HepG2 (cell line): Measurements from ENCODE around the gene RBP5. TPM values are rescaled to one million over a fixed set of nuclear protein-coding genes. Genes with fewer than 3 reads are reported as not detected.

Experiments
- ATF7-NPFF ChIP-seq: sonication (generic); formaldehyde crosslinking; IDR thresholded peaks from 2 replicates; pipeline ENCODE4 v1.8.1; 2023; ENCODE audit warnings: mild to moderate bottlenecking, low read depth, missing genetic modification reagents, moderate library complexity
- BRD4 ChIP-seq: sonication (generic); formaldehyde crosslinking; IDR thresholded peaks from 2 replicates; pipeline ENCODE4 v1.4.0; 2020; ENCODE audit warnings: missing genetic modification reagents
- CREB1 ChIP-seq, 2 experiments: fragments of 450-650 bp in 1 of 2; IDR thresholded peaks; 2 replicates each; pipeline ENCODE4 v1.6.1; 2016 to 2017; ENCODE audit warnings: control low read depth in 1 of 2, mild to moderate bottlenecking in 1 of 2, missing compliant biosample characterization in 1 of 2, missing genetic modification characterization in 1 of 2
- DBP ChIP-seq: sonication (generic); formaldehyde crosslinking; IDR thresholded peaks from 2 replicates; pipeline ENCODE4 v1.4.0; 2020; ENCODE audit warnings: missing genetic modification reagents; ENCODE audit errors: not compliant biosample characterization
- DMAP1 ChIP-seq: IDR thresholded peaks from 2 replicates; pipeline ENCODE4 v1.6.1; 2016
- GATAD2A ChIP-seq: IDR thresholded peaks from 2 replicates; pipeline ENCODE4 v1.6.1; 2016
- HNF4G ChIP-seq, 2 experiments: sonication (generic) in 1 of 2; formaldehyde crosslinking in 1 of 2; IDR thresholded peaks; 2 replicates each; pipeline versions ENCODE4 v1.4.0 to v1.6.1; 2011 to 2020; ENCODE audit warnings: borderline replicate concordance in 2 of 2, low read depth in 2 of 2, mild to moderate bottlenecking in 2 of 2, low read length in 1 of 2, missing genetic modification reagents in 1 of 2, moderate library complexity in 1 of 2
- KAT8 ChIP-seq: IDR thresholded peaks from 2 replicates; pipeline ENCODE4 v1.6.1; 2016; ENCODE audit warnings: missing genetic modification reagents, missing compliant biosample characterization
- KLF12 ChIP-seq: sonication (generic); formaldehyde crosslinking; IDR thresholded peaks from 2 replicates; pipeline ENCODE4 v1.4.0; 2020; ENCODE audit warnings: missing genetic modification reagents, borderline replicate concordance
- MXI1 ChIP-seq: IDR thresholded peaks from 3 replicates; pipeline ENCODE4 v1.6.1; 2012; ENCODE audit warnings: low read depth, low read length, inconsistent platforms, borderline replicate concordance
- NR2C2 ChIP-seq: sonication (generic); formaldehyde crosslinking; IDR thresholded peaks from 2 replicates; pipeline ENCODE4 v1.4.0; 2020; ENCODE audit warnings: missing genetic modification reagents, mild to moderate bottlenecking, moderate library complexity, borderline replicate concordance
- SAFB2 ChIP-seq: sonication (generic); formaldehyde crosslinking; IDR thresholded peaks from 2 replicates; pipeline ENCODE4 v1.5.1; 2020; ENCODE audit warnings: missing genetic modification reagents, low read depth, mild to moderate bottlenecking, borderline replicate concordance
- SOX5 ChIP-seq: IDR thresholded peaks from 2 replicates; pipeline ENCODE4 v1.6.1; 2016; ENCODE audit warnings: borderline replicate concordance
- SRF ChIP-seq: IDR thresholded peaks from 2 replicates; pipeline ENCODE4 v1.6.1; 2011; ENCODE audit warnings: mild to moderate bottlenecking, low read depth, low read length, moderate library complexity
- TEF ChIP-seq: sonication (generic); formaldehyde crosslinking; IDR thresholded peaks from 2 replicates; pipeline ENCODE4 v1.5.0; 2020; ENCODE audit warnings: missing genetic modification reagents
- ZBTB34 ChIP-seq: sonication (generic); formaldehyde crosslinking; IDR thresholded peaks from 2 replicates; pipeline ENCODE4 v1.8.0; 2022; ENCODE audit warnings: mild to moderate bottlenecking, missing genetic modification reagents
- ZNF10 ChIP-seq: sonication (generic); formaldehyde crosslinking; IDR thresholded peaks from 2 replicates; pipeline ENCODE4 v1.4.0; 2020; ENCODE audit warnings: mild to moderate bottlenecking, low read depth, missing genetic modification reagents, borderline replicate concordance
- ZNF224 ChIP-seq: sonication (generic); formaldehyde crosslinking; IDR thresholded peaks from 2 replicates; pipeline ENCODE4 v1.5.0; 2020; ENCODE audit warnings: mild to moderate bottlenecking, missing genetic modification reagents
- ZNF263 ChIP-seq: sonication (generic); formaldehyde crosslinking; IDR thresholded peaks from 2 replicates; pipeline ENCODE4 v1.4.0; 2020; ENCODE audit warnings: missing genetic modification reagents
- ZNF326 ChIP-seq: sonication (generic); formaldehyde crosslinking; IDR thresholded peaks from 2 replicates; pipeline ENCODE4 v1.4.0; 2020; ENCODE audit warnings: missing genetic modification reagents, borderline replicate concordance
- ZNF383 ChIP-seq: sonication (generic); formaldehyde crosslinking; IDR thresholded peaks from 2 replicates; pipeline ENCODE4 v1.4.0; 2020; ENCODE audit warnings: missing genetic modification reagents, mild to moderate bottlenecking, borderline replicate concordance
- ZNF678 ChIP-seq: sonication (generic); formaldehyde crosslinking; IDR thresholded peaks from 2 replicates; pipeline ENCODE4 v1.4.0; 2020; ENCODE audit warnings: mild to moderate bottlenecking, missing genetic modification reagents
- ZNF850 ChIP-seq: sonication (generic); formaldehyde crosslinking; conservative IDR thresholded peaks from 2 replicates; pipeline ENCODE4 v1.9.0; 2021; ENCODE audit warnings: mild to moderate bottlenecking, missing genetic modification reagents
- ZNF879 ChIP-seq: sonication (generic); formaldehyde crosslinking; IDR thresholded peaks from 2 replicates; pipeline ENCODE4 v1.8.1; 2023; ENCODE audit warnings: missing genetic modification reagents
- polyA plus RNA-seq, 8 experiments: library from polyadenylated mRNA; depleted of rRNA in 3 of 8; stranded (reverse) in 7 of 8; unstranded in 1 of 8; fragments of >200 nt; fragmentation: Illumina TruSeq in 4 of 8; extraction: Trizol in 4 of 8; gene quantifications; 2 replicates each; pipeline versions ENCODE4 v1.2.1 to v1.2.3, GENCODE V29; 2011 to 2016; ENCODE audit warnings: low read depth in 4 of 8, missing spikeins in 1 of 8, mixed read lengths in 1 of 8; ENCODE audit not compliant: insufficient read depth in 1 of 8
- total RNA-seq, 5 experiments: library from RNA; depleted of rRNA; stranded (reverse); fragments of >200 nt; fragmentation: Illumina TruSeq; extraction: Trizol; gene quantifications; 2 replicates each; pipeline ENCODE4 v1.2.3, GENCODE V29; 2016; ENCODE audit warnings: low read depth in 1 of 5
- TF ChIP-seq, protein P1 (sequence below): sonication (generic); formaldehyde crosslinking; IDR thresholded peaks from 2 replicates; pipeline ENCODE4 v1.4.0; 2020; ENCODE audit warnings: missing genetic modification reagents

The RBP5 gene
- total and polyA plus RNA-seq, 2 of the 13 experiments (the other 11 are each of a cell fraction or from before 2014, with no cell fraction given): 13.8 to 19.8 TPM

DNA sequence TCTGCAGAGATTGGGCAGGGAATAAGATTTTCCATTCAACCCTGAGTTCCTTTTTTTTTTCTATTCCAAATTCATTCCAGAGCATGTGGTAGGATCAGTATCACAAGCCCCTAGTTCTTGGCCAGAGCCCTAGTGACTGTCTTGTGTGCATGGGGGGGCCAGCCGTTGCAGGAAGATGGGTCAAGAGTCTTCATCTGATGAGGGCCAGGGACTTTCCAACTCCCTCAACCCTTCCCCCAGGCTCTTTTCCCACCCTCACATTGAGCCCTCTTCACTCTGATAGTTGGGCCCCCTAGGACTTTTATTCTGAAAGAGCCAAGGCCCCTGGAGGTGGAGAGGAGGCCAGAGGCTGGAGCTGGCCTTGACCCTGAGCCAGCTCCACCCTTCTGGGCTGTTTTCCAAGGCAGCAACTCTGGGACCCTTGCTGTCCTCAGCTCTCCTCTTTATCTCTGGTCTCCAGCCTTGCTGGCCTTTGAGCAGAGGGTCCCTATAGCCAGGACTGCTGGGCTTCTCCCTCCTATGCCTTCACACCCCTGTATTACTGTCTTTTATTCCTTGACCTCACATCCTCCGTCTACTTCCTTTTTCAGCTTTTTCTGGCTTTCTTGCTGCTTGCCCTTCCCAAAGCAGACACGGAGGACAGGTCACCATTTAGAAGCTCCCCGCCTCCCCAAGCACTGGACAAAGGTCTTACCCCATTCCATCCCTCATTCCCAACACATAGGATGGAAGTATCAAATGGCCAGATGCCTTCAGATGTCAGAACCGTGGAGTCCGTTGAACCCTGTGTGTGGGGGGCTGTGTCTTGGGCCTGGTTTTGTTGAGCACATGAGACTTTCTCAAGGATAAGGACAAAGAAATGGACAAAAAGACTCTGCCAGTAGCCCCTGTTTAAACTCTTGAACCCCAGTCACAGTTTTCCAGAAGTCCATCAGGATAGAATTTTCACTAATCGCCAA is 5.6 kb downstream of the RBP5 start (continued):
- TF ChIP-seq ZBTB34 (CRISPR knock-in tag) (no peak), MXI1 (no peak), SRF (no peak), ZNF879 (CRISPR knock-in tag) (no peak), ZNF383 (CRISPR knock-in tag) (no peak), TEF (CRISPR knock-in tag) (no peak), BRD4 (CRISPR knock-in tag) (no peak), DMAP1 (CRISPR knock-in tag) (no peak), KLF12 (CRISPR knock-in tag) (no peak), NR2C2 (CRISPR knock-in tag) (peak; percentile 35; the same call in 1 of the 2 replicates), SOX5 (CRISPR knock-in tag) (no peak), ZNF850 (CRISPR knock-in tag) (no peak), GATAD2A (CRISPR knock-in tag) (0 out of 2 replicates have a peak, but pooled peaks have one; percentile 44), DBP (no peak), HNF4G (IDR thresholded peaks at IDR 0.05; ENCODE audit: borderline replicate concordance, low read depth, low read length) (peak; percentile 84), HNF4G (CRISPR knock-in tag; IDR thresholded peaks at IDR 0.05; ENCODE audit: borderline replicate concordance, low read depth) (0 out of 2 replicates have a peak, but pooled peaks have one; percentile 16), ATF7-NPFF (CRISPR knock-in tag) (no peak), ZNF10 (CRISPR knock-in tag) (no peak), ZNF263 (CRISPR knock-in tag) (0 out of 2 replicates have a peak, but pooled peaks have one; percentile 17), ZNF326 (CRISPR knock-in tag) (no peak), ZNF224 (CRISPR knock-in tag) (no peak), CREB1 (IDR thresholded peaks at IDR 0.05) (no peak), CREB1 (CRISPR knock-in tag; IDR thresholded peaks at IDR 0.05) (peak; percentile 6; the same call in 1 of the 2 replicates), SAFB2 (CRISPR knock-in tag) (no peak), ZNF678 (CRISPR knock-in tag) (no peak), KAT8 (CRISPR knock-in tag) (peak; percentile 44; the same call in 1 of the 2 replicates)
- TF ChIP-seq, protein P1, sequence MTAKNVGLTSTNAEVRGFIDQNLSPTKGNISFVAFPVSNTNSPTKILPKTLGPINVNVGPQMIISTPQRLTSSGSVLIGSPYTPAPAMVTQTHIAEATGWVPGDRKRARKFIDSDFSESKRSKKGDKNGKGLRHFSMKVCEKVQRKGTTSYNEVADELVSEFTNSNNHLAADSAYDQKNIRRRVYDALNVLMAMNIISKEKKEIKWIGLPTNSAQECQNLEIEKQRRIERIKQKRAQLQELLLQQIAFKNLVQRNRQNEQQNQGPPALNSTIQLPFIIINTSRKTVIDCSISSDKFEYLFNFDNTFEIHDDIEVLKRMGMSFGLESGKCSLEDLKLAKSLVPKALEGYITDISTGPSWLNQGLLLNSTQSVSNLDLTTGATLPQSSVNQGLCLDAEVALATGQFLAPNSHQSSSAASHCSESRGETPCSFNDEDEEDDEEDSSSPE (CRISPR knock-in tag): peak; percentile 20; the same call in 1 of the 2 replicates
